HT-29 (cell line): ENCODE results near the gene ARID1B. TPM values are rescaled to one million over a fixed set of nuclear protein-coding genes. Genes with fewer than 3 reads are reported as not detected.
A peak's percentile ranks its signal among the peaks of the same experiment; 100 is the strongest.

Experiments
- DNase-seq: peaks from one replicate; pipeline ENCODE4 v3.0.0-alpha.2; 2015; ENCODE audit warnings: low spot score
- total RNA-seq: library from RNA; depleted of rRNA; stranded (reverse); fragments of >200 nt; shearing (Covaris generic); gene quantifications from 2 replicates; pipeline ENCODE4 v1.2.3, GENCODE V29; 2014; rRNA removed

Gene ARID1B
- 24.7 and 34.6 TPM in 2 replicates for total RNA-seq

DNA sequence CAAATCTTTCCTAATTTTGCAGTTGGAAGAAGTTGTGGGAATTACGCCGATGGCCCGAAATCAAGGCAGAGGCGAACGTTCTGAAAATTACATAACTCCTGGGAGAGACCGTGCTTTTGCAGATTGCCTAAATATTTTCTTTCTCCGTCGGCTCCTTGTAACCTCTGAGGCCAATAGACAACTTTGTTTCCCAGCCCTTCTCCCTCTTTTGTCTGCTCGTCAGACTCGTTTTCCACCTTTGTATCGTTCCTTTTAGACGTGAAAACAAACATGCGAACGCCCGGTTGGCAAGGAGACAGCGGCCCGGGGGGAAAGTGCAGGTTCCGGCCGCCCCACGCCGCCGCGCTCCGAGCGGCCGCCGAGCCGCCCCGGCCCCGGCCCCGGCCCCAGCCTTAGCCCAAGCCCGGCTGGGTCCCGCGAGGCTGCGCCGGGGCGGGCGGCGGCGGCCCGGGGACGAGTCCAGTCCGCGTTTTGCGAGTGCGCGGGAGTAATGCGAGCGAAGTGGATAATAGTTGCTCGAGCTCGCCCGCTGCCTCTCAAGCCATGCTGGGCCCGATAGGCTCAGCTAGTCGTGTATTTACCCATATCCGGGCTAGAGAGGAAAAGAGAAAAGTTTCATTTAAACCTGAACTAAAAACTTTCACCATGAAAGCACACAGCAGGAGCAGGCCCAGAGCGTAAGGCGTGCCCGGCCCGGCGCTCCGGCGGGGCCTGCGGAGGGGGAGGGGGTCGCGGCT, at the start of gene ARID1B:
Gene ARID1B, plus strand, starts transcription at position 539 of the 737 bp plus-strand sequence. CDS start 303 bp downstream, outside the sequence.
- DNase-seq, result peak; percentile 69

DNA sequence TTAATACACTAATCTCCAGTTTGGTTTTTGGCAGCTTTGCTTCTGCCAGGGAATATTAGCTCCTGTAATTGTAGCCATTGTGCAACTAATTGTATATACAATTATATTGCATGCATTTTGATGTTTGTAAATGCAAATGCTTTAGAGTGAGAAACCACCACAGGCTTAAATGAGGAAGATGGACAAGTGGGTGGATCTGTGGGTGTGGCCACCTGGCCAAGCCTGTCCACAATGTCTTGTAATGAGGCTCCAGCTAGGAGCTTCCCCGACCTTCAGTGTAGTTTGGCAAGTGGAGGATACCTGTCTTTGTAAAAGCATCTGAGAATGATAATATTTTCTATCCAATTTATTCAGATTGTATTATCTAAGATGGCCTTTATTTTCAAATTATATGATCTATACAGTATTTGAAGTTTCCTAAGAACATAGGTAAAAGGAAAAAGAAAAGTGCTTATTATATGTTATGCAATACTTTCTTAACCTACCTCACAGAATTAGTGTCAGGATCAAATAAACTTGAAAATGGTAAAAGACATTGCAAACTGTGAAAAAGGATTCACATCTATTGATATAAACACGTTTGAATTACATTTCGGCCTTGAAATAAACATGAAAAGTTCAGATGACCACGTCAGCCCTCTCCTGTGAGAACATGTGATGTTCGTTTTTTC, 49.3 kb upstream of the ARID1B start:
- DNase-seq, result peak; percentile 8

DNA sequence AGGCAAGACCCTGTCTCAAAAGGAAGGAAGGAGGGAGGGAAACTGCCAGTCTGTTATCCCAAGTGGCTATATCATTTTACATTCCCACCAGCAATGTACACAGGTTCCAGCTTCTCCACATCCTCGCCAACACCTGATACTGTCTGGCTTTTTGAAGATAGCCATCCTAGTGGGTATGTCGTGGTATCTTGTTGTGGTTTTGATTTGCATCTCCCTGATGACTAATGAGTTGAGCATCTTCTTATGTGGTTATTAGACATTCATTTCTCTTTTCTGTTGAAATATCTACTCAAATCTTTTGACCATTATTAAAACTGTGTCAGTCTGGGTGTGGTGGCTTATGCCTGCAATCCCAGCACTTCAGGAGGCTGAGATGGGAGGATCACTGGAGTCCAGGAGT, 47.9 kb upstream of the ARID1B start:
- peak; percentile 18 for DNase-seq

DNA sequence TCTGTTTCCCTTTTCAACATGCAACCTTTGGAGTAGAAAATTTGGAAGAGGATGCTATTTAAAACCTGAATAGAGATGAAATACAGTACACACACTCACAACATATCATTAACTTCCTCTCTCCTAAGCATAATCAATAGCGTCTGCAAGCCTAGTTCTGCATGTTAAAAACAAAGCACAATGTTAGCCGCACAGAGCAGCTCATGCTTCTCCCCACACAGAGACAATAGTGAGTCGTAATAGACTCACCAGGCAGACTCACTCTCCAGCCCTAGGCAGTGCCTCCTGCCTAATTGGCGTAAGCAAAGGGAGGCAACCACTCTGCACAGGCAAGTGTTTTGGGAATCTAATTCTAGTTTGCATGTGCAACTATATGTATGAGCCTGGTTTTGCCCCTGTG, 45.8 kb upstream of the ARID1B start:
- DNase-seq, result no peak

DNA sequence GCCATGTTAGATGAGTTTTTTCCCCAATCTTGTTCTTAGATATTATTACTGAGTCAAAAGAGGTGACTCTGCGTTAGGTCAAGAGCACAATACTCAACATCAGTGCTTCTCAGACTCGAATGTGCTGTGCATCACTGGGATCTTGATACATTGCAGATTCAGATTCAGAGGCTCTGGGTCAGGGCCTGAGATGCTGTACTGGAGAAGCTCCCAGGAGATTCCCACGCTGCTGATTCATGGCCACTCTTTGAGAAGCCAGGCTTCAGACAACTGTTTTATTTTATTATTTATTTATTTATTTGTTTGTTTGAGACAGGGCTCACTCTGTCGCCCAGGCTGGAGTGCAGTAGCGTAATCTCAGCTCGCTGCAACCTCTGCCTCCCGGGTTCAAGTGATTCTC, 41.4 kb upstream of the ARID1B start:
- DNase-seq, result no peak

GRCh38 chr6:156740604-156741003, 36.6 kb upstream of the ARID1B start:
- no peak for DNase-seq

GRCh38 chr6:156741287-156742073, 35.7 kb upstream of the ARID1B start:
- DNase-seq, result peak; percentile 2

GRCh38 chr6:156747715-156748114, 29.5 kb upstream of the ARID1B start:
- no peak for DNase-seq

DNA sequence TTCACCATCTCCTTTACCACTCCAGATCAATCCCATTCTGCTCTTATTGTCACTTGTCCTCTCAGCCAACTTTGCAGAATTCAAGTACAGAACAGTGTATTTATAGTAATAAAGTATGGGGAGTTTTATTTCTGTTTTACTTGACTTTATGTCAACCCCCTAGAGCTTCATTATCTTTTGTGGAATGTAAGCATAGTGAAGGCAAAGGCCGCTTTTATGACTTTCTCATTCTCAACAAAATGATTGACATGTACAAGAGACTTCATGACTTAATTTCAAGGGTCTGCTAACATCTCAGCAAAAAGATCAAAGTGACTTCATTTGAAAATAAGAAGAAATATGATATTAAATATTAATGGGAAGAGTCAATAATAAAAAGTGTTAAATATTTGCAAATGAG, 28.7 kb upstream of the ARID1B start:
- DNase-seq, result no peak

DNA sequence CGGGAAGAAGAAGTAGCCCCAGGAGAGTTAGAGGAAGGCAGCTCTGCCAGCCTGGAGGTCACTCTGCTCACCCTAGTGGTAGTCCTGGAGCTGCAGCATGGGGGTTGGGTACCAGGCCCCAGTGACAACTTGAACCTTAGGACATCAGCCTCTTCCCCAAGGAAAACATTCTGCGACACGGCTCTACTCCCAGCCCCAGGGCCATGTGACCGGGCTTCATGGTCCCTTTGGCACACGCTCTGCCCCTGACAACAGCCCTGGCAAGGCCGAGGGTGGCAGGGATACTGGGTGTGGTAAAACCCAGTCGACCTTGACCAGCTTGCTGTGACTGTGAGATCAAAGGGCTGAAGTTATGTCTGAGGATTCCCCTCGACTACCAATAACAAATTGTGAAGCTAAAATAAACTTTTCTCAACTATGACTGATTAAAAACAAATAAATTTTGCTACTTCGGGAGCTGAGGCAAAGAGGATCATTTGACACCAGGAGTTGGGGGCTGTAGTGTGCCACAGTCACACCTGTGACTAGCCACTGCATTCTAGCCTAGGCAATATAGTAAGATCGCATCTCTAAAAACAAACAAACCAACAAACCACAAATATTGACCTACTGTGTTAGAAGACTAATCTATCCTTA, 24.4 kb upstream of the ARID1B start:
- DNase-seq, result peak; percentile 36

GRCh38 chr6:156756630-156757610, 20.3 kb upstream of the ARID1B start:
- DNase-seq, result no peak

- DNase-seq, result no peak
Observed at GRCh38 chr6:156757849-156758248, 19.3 kb upstream of the ARID1B start.

DNA sequence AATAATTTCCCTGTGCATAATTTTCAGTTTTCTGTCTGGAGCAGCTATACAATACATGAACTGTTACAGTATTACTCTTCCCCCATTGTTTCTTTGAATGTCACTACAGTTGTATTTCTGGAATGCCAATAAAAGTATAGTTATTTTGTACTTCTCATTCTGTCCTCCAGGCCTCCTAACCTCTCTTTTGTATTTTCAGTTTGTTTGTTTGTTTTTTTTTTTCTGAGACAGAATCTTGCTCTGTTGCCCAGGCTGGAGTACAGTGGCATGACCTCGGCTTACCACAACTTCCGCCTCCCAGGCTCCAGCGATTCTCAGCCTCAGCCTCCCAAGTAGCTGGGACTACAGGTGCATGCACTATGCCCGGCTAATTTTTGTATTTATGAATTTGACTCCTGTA, 16.8 kb upstream of the ARID1B start:
- DNase-seq, result no peak

GRCh38 chr6:156762547-156762946, 14.6 kb upstream of the ARID1B start:
- DNase-seq, result no peak

DNA sequence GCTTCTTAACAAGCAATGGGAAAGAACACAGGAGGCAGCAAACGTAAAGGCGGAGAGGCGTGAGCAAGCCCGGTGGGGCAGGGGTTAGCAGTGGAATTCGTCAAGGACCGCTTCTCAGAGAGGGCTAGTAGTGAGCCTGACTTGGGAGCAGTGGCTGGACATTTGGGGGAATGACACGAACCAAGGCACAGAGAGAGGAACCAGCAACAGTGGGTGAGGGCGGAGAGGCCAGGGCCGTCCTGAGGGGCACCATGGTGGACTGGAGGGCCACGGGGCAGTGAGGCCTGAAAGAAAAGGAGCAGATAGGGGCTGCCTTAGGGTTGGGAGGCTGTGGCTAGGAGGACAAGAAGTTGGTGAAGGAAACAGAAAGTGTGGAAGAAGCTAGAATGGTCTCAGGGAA, 12.1 kb upstream of the ARID1B start:
- DNase-seq, result no peak

- no peak for DNase-seq
Observed at GRCh38 chr6:156767603-156768467, 9.3 kb upstream of the ARID1B start.

DNA sequence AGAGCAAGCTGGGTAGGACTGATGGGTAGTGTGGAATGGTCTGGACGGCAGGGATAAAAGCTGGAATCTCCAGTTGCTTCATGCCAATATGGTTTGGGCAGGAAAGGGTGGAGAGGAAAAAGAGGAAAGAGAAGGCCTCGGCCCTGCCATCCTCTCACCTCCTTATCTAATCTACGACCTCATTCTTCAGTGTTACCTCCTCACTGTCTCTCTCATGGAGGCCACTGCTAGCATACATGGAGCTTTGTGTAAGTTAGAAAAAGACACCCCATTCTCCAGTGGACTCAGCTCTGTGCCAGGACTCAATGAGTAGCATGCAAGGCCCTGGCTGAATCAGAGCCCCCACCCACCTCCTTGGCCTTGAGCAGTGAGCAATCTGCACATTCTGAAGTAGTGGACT, 6.1 kb upstream of the ARID1B start:
- no peak for DNase-seq

- DNase-seq, result no peak
Observed at GRCh38 chr6:156771761-156772160, 5.4 kb upstream of the ARID1B start.

DNA sequence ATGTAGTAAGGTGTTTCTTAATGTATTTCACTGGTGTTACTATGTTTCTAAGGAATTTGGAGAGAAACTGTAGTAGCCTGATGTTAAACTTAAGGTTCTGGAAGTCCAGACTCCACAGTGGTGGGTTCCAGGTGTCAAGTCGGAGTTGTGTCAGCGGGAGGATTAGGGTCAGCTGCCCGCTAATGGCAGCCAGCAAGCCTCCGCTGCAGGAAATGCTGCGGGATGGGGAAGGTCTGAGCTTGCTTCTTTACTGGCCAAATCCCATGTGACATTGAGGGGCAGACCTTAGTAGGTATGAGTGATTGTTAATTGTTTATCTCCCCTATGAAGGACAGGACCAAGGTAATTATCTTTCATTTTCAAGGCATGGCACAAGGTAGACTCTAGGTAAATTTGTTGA, 3.7 kb upstream of the ARID1B start:
- no peak for DNase-seq
